Activated effector memory CD4-positive, alpha-beta T cell treated with Interleukin-2 at 50 U/mL for 16 hours (primary cell): Measurements from ENCODE around the gene IRF2.

Experiments
- DNase-seq: peaks from one replicate; pipeline ENCODE4 v3.0.0-alpha.2; 2020

IRF2 gene

GRCh38 chr4:184427687-184428086, 46.7 kb downstream of the IRF2 start:
- no peak for DNase-seq

- no peak for DNase-seq
Observed at GRCh38 chr4:184427093-184427492, 47.3 kb downstream of the IRF2 start.

- no peak for DNase-seq
Observed at GRCh38 chr4:184424993-184425758, 49.2 kb downstream of the IRF2 start.

- no peak for DNase-seq
Observed at GRCh38 chr4:184424279-184424678, 50.1 kb downstream of the IRF2 start.

- no peak for DNase-seq
Observed at GRCh38 chr4:184423003-184423686, 51.2 kb downstream of the IRF2 start.

GRCh38 chr4:184422378-184422777, 52.0 kb downstream of the IRF2 start:
- DNase-seq = no peak

- DNase-seq = no peak
Observed at GRCh38 chr4:184421533-184422155, 52.7 kb downstream of the IRF2 start.

- no peak for DNase-seq
Observed at GRCh38 chr4:184420881-184421416, 53.4 kb downstream of the IRF2 start.

GRCh38 chr4:184420402-184420801, 53.9 kb downstream of the IRF2 start:
- no peak for DNase-seq

- no peak for DNase-seq
Observed at GRCh38 chr4:184419976-184420375, 54.4 kb downstream of the IRF2 start.

- DNase-seq = no peak
Observed at GRCh38 chr4:184417802-184418511, 56.4 kb downstream of the IRF2 start.

GRCh38 chr4:184416913-184417734, 57.2 kb downstream of the IRF2 start:
- DNase-seq = peak; percentile 21

- no peak for DNase-seq
Observed at GRCh38 chr4:184415071-184415470, 59.3 kb downstream of the IRF2 start.

- DNase-seq = no peak
Observed at GRCh38 chr4:184413261-184414046, 60.9 kb downstream of the IRF2 start.

- no peak for DNase-seq
Observed at GRCh38 chr4:184410748-184411147, 63.6 kb downstream of the IRF2 start.

GRCh38 chr4:184409911-184410692, 64.2 kb downstream of the IRF2 start:
- DNase-seq = peak; percentile 27

- DNase-seq = no peak
Observed at GRCh38 chr4:184409502-184409901, 64.8 kb downstream of the IRF2 start.

GRCh38 chr4:184408684-184409081, 65.7 kb downstream of the IRF2 start:
- DNase-seq = no peak

GRCh38 chr4:184408021-184408683, 66.2 kb downstream of the IRF2 start:
- DNase-seq = no peak

GRCh38 chr4:184406958-184407391, 67.4 kb downstream of the IRF2 start:
- DNase-seq = no peak
